ENCODE measurements around the gene CYP27B1.

CYP27B1 gene

DNA sequence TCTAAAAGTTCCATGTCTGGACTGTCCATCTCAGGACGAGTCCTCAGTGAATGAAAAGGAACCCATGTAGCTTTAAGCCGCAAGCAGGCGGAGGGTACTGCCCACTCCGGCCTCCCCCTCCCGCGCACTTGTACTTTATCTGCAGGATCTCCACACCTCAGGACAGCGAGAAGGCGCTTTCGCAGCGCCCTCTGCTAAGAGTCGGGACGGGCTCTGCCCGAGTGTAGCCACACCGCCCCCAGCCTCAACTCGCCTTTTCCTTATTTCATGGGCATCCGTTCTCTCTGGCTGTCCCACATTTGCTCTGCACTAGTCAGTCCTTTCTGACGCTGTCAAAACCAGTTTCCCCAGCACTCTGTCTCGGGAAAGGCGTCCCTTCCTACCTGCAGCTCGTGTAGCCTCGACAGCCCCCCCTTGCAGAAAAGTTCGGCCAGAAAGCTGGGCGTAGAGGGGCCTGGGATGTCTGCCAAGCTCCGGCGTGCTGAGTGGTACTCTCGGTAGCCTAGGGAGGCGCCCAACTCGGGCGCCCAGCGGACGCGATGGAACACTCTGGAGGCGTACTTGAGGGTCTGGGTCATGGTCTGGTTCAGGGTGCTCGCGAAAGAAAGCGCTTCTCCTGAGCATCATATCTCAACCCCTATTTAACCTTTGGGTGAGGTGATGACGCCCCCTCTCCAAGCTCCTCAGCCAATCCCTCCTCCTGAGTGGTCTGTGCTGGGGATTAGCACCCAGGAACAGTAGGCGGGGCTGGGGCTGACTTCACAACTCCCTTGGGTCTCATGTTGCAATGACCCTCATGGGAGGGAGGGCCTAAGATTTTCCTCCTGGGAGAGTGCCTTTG, at the start of gene CYP27B1:
Gene CYP27B1 (minus strand): TSS at position 615 of the 841 bp plus-strand sequence. CDS start 37 bp downstream, at position 578.
- DNase-seq (ENCODE audit: low read depth in 1 of 2, low spot score in 1 of 2): no peak

DNA sequence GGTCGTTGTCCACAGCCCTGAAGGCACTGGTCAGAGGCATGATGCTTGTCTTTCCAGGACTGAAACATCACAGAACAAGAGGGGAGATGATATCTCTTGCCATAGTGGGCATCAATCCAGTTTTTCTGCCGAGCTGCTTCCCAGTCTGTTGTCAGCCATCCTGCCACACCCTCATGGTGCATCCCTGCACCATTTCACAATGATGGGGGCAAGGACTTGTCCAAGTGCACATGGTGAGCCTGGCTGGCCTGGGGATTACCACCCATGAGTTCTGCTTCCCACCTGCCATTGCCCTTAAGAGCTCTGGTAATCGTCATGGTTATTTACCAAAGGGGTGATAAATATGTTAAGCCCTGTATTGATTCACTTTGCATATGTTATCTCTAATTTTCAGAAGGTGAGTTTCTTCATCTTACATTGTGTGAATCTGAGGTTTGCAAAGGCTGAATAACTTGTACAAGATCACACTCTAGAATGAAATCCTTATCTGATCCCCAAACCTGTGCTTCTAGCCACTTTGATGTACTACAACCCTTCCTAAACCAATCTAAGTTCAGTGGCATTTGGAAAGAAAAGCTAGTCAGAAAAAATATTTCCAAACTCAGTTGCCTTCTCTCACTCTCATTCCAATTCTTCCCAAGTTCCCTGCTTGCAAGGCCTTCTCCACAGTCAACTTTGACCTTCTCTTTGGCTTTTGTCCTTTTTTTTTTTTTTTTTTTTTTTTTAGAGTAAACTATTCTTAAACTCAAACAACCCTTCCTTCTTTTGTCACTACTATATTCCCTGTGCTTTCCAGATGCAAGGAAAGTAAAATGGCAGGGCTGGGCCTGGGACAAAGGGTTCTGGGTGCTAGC, 49.4 kb upstream of the CYP27B1 start:
- no peak for DNase-seq (ENCODE audit: low read depth in 1 of 2, low spot score in 1 of 2)

DNA sequence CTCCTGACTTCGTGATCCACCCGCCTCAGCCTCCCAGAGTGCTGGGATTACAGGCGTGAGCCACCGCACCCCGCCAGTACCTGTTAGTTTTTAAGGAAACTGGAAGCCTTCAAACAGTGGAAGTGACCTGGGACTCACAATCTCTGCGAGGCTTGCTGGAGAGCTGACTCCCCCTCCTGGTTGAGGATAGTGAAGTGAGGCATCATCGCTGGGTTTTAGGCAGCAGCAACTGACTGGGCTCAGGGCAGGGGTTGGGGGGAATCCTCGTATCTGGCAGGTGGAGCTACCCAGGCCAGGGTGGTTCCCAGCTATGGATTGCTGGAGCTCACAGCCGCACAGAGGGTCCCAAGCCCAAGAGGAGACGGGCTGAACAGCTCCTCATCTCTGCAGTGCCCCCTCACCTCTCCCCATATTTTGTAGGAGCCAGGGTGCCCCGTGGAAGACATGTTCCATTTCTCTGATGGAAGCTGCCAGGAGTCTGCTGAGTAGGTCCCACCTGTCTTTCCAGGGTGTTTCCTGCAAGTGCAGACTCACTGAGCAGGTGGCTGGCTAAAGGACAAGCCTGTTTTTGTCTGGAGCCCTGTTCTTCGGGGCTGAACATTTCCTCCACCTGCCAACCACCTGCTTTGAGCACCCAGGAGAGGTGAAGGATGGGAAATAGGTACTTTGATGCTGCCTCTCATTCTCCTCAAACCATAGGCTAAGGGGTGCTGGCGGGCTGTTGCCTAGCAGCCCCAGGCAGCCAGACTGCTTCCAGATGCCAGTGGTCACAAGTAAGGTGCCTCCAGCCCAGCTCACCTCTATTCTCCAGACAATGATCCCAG, 48.5 kb upstream of the CYP27B1 start:
- no peak for DNase-seq (ENCODE audit: low read depth in 1 of 2, low spot score in 1 of 2)

- DNase-seq (ENCODE audit: low read depth in 1 of 2, low spot score in 1 of 2): no peak
Observed at GRCh38 chr12:57813971-57814772, 47.3 kb upstream of the CYP27B1 start.

- no peak for DNase-seq (ENCODE audit: low read depth in 1 of 2, low spot score in 1 of 2)
Observed at GRCh38 chr12:57813111-57813970, 46.5 kb upstream of the CYP27B1 start.

- DNase-seq (ENCODE audit: low read depth in 1 of 2, low spot score in 1 of 2): no peak
Observed at GRCh38 chr12:57811028-57811755, 44.3 kb upstream of the CYP27B1 start.

DNA sequence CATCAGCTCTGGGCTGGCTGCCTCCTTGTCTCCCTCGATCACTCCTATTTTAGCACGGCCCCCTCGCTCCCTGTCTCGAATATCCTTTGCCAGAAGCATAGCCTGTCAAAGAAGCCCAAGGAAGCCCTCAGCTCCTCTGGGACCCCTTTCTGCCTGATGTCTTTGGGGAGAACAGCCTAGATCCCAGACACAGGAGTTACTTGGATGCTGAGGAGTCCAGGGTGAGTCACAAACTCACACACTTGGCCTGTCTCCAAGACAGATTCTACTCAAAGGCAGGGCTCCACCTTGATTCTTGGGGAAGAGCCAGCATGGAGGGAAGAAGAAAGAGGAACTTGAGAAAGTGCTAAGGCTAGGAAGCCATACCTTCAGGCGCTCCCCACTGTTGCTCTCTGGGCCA, 43.6 kb upstream of the CYP27B1 start:
- DNase-seq (ENCODE audit: low read depth in 1 of 2, low spot score in 1 of 2): no peak

GRCh38 chr12:57809425-57809824, 42.5 kb upstream of the CYP27B1 start:
- no peak for DNase-seq (ENCODE audit: low read depth in 1 of 2, low spot score in 1 of 2)

- no peak for DNase-seq (ENCODE audit: low read depth in 1 of 2, low spot score in 1 of 2)
Observed at GRCh38 chr12:57808351-57808750, 41.5 kb upstream of the CYP27B1 start.

GRCh38 chr12:57807285-57807684, 40.4 kb upstream of the CYP27B1 start:
- no peak for DNase-seq (ENCODE audit: low read depth in 1 of 2, low spot score in 1 of 2)

DNA sequence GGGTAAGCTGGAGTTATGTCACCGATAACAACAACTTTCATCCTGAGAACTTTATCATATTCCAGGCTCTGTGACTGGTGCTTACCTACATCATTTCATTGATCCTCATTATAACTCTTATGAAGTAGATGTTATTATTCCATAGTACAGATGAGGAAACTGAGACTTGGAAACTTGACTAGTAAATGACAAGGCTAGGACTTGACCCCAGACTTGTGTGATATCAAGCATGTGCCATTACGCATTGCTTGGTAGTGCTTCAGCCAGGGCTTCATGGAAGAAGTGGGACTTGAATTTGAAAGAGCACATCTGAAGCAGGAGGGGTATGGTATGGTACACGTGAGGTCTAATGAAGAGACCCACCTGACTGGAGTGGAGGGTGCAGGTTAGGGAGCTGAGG, 39.8 kb upstream of the CYP27B1 start:
- DNase-seq (ENCODE audit: low read depth in 1 of 2, low spot score in 1 of 2): no peak

GRCh38 chr12:57803319-57803893, 36.5 kb upstream of the CYP27B1 start:
- peak in 1 of 2 donors; percentile 11 for DNase-seq (ENCODE audit: low read depth in 1 of 2, low spot score in 1 of 2)

- no peak for DNase-seq (ENCODE audit: low read depth in 1 of 2, low spot score in 1 of 2)
Observed at GRCh38 chr12:57802607-57803006, 35.7 kb upstream of the CYP27B1 start.

GRCh38 chr12:57800965-57801364, 34.1 kb upstream of the CYP27B1 start:
- no peak for DNase-seq (ENCODE audit: low read depth in 1 of 2, low spot score in 1 of 2)

DNA sequence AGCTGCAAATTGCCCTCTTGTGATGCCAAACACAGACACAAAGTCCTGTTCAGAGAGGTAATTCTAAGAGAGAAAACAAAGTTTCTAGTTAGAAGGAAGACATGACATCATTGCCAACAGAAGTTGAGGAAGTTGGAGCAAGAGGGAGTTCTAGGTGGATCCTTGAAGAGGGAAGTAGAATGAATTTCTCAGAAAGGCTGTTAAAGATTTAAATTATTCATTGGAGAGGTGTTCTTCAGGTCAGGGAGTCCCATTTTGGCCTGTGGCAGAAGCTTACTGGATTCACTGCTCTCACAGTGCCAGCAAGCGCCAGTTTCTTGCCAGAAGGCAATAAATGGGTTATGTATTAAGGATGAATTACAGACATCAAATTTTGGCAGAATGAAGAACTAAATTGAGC, 31.1 kb upstream of the CYP27B1 start:
- no peak for DNase-seq (ENCODE audit: low read depth in 1 of 2, low spot score in 1 of 2)

- no peak for DNase-seq (ENCODE audit: low read depth in 1 of 2, low spot score in 1 of 2)
Observed at GRCh38 chr12:57796996-57797395, 30.1 kb upstream of the CYP27B1 start.

- no peak for DNase-seq (ENCODE audit: low read depth in 1 of 2, low spot score in 1 of 2)
Observed at GRCh38 chr12:57795354-57795753, 28.5 kb upstream of the CYP27B1 start.

GRCh38 chr12:57793920-57794319, 27.0 kb upstream of the CYP27B1 start:
- no peak for DNase-seq (ENCODE audit: low read depth in 1 of 2, low spot score in 1 of 2)
